ENCODE measurements around the gene DRD4.

Gene DRD4

GRCh38 chr11:636511-637332 lies at the start of gene DRD4:
Gene DRD4, plus strand, starts transcription at chr11:637269. Its CDS starts 36 bp downstream, at chr11:637305.
- no peak for DNase-seq (ENCODE audit: extremely low read depth in 1 of 2, low read depth in 1 of 2)

DNA sequence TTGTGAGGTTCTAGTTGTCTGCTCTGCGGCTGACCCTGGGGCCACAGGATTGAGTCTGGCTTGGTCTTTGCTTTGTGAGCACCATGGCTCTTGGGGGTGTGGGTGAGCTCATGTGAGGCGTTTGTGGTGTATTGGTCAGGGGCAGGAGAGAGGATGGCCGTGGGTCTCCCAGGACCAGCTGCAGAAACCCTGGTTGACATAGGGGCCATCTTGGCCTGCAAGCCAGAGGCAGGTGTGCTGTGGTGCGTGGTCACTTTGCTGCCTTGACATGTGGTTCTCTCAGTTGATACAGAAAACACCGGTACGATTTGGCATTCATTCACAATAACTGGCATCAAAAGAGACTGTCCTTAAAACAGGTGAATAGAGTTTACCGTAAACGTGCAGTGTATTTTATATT lies 49.5 kb upstream of the DRD4 start:
- no peak for DNase-seq (ENCODE audit: extremely low read depth in 1 of 2, low read depth in 1 of 2)

DNA sequence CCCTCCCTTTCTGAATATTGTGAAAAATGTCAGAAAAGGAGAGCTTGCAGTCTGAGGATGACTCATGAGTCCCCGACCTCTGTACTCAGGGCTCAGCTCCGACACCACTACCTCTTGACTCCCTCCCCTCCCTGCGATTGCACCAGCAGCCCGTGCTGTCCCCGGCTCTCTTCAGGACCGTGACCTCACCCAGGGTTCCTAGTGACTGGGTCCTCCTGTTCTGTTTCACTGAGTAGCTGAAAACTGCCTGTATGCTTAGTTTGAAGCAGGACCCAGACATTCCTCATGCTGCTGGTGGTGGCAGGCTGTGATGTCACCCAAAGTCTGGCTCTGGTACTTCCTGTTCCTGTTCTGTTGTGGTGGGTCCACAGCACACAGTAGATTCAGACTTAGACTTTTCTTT lies 49.1 kb upstream of the DRD4 start:
- DNase-seq (ENCODE audit: extremely low read depth in 1 of 2, low read depth in 1 of 2): peak; percentile 37 to 71

DNA sequence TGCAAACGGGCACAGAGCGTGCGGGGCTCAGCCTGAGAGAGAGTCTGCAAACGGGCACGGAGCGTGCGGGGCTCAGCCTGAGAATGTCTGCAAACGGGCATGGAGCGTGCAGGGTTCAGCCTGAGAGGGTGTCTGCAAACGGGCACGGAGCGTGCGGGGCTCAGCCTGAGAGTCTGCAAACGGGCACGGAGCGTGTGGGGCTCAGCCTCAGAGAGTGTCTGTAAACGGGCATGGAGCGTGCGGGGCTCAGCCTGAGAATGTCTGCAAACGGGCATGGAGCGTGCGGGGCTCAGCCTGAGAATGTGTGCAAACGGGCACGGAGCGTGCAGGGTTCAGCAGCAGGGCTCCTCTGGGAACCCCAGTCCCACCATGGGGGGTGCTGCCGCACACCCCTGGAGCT lies 47.3 kb upstream of the DRD4 start:
- DNase-seq (ENCODE audit: extremely low read depth in 1 of 2, low read depth in 1 of 2): no peak

GRCh38 chr11:590997-591396 lies 46.1 kb upstream of the DRD4 start:
- no peak for DNase-seq (ENCODE audit: extremely low read depth in 1 of 2, low read depth in 1 of 2)

DNA sequence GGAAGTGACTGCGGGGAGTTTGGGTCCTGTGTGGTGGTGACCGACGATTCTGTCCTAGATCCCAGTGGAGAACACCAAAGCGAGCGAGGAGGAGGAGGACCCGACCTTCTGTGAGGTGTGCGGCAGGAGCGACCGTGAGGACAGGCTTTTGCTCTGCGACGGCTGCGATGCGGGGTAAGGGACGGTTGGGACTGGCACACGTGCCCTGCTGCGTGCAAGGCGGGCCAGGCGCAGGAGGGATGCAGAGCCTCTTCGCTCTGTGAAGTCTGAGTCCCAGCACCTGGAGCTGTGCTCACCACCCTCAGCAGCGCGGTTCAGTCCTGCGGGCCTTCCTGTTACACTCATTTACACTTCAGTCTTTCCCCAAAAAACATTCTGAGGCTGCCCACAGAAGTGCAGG lies 44.6 kb upstream of the DRD4 start:
- DNase-seq (ENCODE audit: extremely low read depth in 1 of 2, low read depth in 1 of 2): no peak

GRCh38 chr11:592918-593317 lies 44.2 kb upstream of the DRD4 start:
- DNase-seq (ENCODE audit: extremely low read depth in 1 of 2, low read depth in 1 of 2): no peak

DNA sequence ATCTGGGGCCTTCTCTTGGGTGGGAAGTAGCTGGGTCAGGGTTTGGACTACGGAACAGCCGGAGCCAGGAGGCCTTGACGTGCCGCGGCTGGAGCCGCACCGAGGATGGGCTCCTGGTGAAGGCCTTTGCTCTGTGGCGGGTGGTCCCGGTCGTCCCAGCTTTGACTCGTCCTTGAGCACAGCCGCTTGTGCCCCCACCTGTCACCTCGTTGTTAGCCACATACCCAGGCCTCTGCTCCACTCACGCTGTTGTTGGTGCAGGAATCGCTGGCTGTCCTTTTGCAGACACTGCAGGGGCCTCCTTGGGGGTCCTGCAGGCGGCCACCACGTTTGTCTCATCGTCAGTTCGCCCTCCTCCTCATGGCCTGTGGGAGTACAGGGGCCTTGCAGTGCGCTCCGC lies 43.7 kb upstream of the DRD4 start:
- DNase-seq (ENCODE audit: extremely low read depth in 1 of 2, low read depth in 1 of 2): no peak

DNA sequence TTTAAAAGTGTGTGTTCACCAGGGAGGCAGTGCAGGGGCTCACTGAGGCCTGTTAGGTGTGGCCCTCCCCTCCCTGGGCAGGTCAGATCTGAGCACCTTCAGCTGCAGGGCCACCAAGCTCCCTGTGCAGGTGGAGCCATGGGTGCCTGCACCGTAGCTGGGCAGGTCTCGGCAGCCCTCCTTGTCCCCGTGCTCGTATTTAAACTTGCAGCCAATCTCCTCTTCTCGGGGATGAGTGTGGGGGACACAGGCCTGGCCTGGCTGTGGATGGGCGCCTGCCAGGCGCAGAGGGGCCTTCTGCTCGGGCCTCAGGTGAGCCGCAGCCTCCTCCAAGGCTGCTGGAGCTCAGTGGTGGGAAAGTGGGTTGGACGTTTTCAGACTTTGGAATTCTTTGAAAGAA lies 41.7 kb upstream of the DRD4 start:
- DNase-seq (ENCODE audit: extremely low read depth in 1 of 2, low read depth in 1 of 2): no peak

DNA sequence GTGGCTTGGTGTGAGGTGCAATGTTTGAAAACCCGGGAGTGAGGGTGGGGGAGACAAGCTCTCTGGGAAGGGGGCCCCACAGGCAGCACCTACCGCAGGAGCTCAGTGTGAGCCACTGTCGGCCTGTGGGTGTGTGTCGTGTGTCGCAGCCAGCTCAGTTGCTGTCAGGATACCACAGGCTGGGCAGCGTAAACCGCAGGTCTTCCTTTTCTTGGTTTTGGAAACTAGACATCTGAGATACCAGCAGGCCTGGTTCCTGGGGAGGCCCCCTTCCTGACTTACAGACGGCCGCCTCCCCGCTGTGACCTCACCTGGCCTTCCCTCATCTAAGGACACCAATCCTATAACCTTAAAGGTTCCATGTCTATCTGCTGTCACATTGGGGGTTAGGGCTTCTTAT lies 40.7 kb upstream of the DRD4 start:
- no peak for DNase-seq (ENCODE audit: extremely low read depth in 1 of 2, low read depth in 1 of 2)

- no peak for DNase-seq (ENCODE audit: extremely low read depth in 1 of 2, low read depth in 1 of 2)
Observed at GRCh38 chr11:597166-597725, 39.8 kb upstream of the DRD4 start.

GRCh38 chr11:598005-598680 lies 38.9 kb upstream of the DRD4 start:
- DNase-seq (ENCODE audit: extremely low read depth in 1 of 2, low read depth in 1 of 2): no peak

GRCh38 chr11:601573-602245 lies 35.4 kb upstream of the DRD4 start:
- no peak for DNase-seq (ENCODE audit: extremely low read depth in 1 of 2, low read depth in 1 of 2)

DNA sequence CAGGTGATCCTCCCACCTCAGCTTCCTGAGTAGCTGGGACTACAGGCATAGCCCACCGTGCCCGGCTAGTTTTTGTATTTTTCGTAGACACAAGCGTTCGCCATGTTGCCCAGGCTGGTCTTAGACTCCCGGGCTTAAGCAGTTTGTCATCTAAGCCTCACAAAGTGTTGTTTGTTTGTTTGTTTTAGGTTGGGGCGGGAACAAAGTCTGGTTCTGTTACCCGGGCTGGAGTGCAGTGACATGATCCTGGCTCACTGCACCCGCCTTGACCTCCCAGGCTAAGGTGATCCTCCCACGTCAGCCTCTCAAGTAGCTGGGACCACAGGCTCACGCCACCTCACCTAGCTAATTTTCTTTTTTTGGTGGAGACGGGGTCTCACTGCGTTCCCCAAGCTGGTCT lies 33.9 kb upstream of the DRD4 start:
- DNase-seq (ENCODE audit: extremely low read depth in 1 of 2, low read depth in 1 of 2): no peak

GRCh38 chr11:605286-606129 lies 31.6 kb upstream of the DRD4 start:
- no peak for DNase-seq (ENCODE audit: extremely low read depth in 1 of 2, low read depth in 1 of 2)

- DNase-seq (ENCODE audit: extremely low read depth in 1 of 2, low read depth in 1 of 2): no peak
Observed at GRCh38 chr11:606245-606644, 30.8 kb upstream of the DRD4 start.

DNA sequence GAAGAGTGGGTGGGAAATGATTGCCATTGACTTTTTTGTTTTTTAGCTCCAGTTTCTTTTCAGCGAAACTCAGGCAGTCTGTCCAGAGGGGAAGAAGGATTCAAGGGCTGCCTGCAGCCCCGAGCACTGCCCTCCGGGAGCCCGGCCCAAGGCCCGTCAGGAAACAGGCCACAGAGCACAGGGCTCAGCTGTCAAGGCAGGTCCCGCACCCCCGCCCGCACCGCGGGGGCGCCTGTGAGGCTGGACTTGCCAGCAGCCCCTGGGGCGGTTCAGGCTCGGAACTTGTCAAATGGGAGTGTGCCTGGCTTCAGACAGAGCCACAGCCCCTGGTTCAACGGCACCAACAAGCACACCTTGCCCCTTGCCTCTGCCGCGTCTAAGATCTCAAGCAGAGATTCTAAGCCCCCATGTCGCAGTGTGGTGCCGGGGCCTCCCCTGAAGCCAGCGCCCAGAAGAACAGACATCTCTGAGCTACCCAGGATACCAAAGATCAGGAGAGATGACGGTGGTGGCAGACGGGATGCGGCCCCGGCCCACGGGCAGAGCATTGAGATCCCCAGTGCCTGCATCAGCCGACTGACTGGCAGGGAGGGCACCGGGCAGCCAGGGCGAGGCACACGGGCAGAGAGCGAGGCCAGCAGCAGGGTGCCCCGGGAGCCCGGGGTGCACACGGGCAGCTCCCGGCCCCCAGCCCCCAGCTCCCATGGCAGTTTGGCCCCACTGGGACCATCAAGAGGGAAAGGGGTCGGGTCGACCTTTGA lies 29.9 kb upstream of the DRD4 start:
- no peak for DNase-seq (ENCODE audit: extremely low read depth in 1 of 2, low read depth in 1 of 2)

DNA sequence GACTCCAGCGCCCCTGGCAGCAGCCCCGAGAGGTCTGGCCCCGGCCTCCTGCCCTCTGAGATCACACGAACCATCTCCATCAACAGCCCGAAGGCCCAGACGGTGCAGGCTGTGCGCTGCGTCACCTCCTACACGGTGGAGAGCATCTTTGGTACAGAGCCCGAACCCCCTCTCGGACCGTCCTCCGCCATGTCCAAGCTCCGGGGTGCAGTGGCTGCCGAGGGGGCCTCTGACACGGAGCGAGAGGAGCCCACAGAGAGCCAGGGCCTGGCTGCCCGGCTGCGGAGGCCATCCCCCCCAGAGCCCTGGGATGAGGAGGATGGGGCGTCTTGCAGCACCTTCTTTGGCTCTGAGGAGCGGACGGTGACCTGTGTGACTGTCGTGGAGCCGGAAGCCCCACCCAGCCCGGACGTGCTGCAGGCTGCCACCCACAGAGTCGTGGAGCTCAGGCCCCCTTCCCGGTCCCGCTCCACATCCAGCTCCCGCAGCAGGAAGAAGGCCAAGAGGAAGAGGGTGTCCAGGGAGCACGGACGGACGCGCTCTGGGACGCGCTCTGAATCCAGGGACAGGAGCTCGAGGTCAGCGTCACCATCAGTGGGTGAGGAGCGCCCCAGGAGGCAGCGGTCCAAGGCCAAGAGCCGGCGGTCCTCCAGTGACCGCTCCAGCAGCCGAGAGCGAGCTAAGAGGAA lies 29.0 kb upstream of the DRD4 start:
- DNase-seq (ENCODE audit: extremely low read depth in 1 of 2, low read depth in 1 of 2): no peak

DNA sequence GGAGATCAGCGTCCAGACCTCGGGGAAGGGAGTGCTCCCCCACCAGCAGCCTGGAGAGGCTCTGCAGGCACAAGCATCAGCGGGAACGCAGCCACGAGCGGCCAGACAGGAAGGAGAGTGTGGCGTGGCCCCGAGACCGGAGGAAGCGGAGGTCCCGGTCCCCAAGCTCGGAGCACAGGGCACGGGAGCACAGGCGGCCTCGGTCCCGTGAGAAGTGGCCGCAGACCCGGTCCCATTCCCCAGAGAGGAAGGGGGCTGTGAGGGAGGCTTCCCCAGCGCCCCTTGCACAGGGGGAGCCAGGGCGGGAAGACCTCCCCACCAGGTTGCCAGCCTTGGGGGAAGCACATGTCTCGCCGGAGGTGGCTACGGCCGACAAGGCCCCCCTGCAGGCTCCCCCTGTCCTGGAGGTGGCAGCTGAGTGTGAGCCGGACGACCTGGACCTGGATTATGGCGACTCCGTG lies 28.2 kb upstream of the DRD4 start:
- DNase-seq (ENCODE audit: extremely low read depth in 1 of 2, low read depth in 1 of 2): no peak
